ENCODE results near the gene LOXL1. TPM values are rescaled to one million over a fixed set of nuclear protein-coding genes. Genes with fewer than 3 reads are reported as not detected.
A peak's percentile ranks its signal among the peaks of the same experiment; 100 is the strongest.

The LOXL1 gene
- total RNA-seq, 1 experiment from 2014 or later: 117 TPM

DNA sequence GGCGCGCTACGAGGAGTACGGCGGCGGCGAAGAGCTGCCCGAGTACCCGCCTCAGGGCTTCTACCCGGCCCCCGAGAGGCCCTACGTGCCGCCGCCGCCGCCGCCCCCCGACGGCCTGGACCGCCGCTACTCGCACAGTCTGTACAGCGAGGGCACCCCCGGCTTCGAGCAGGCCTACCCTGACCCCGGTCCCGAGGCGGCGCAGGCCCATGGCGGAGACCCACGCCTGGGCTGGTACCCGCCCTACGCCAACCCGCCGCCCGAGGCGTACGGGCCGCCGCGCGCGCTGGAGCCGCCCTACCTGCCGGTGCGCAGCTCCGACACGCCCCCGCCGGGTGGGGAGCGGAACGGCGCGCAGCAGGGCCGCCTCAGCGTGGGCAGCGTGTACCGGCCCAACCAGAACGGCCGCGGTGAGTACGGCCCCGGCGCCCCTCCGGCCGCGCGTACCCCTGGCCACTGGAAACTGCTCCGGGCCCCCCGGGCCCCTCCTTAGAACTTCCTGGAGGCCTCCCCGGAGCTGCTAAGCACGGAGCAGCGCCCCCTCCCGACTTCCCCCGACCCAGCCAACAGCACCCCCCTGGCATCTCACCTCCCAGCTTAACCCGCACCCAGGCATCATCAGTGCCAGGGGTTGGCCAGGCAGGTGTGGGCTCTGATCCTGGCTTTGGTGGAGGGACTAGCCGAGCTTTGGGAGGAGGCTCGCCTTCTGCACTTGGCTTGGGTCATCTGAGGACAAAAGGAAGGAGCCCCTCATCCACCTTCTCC lies 1.4 kb downstream of the LOXL1 start:
- no TSS peak for BruUV-seq (replicated peaks)
- peak; percentile 73 for DNase-seq (ENCODE audit: low spot score)
- Histone ChIP-seq H3K27ac (ENCODE audit: low read depth, low read length, poor library complexity, severe bottlenecking) (peak overlapping the region; percentile 89), H3K9me3 (ENCODE audit: low read depth, low read length, poor library complexity, severe bottlenecking) (no peaks in the 10 kb centered on the region), H3K27me3 (replicated peaks; ENCODE audit: insufficient read depth, low read depth, low read length, poor library complexity) (no peaks in the 10 kb centered on the region), H3K4me1 (ENCODE audit: insufficient read depth, low read length, poor library complexity, severe bottlenecking) (peaks cover 44% of the 10 kb centered on the region), H3K4me3 (ENCODE audit: low read depth, low read length, poor library complexity, severe bottlenecking) (peak overlapping the region; percentile 86), H3K36me3 (ENCODE audit: insufficient read depth, low read length, poor library complexity, severe bottlenecking) (peaks cover 14% of the 10 kb centered on the region)
- intact Hi-C loops (cut with micrococcal nuclease; ENCODE audit: unreplicated experiment): no loop called here
- TF ChIP-seq EZH2 (IDR thresholded peaks at IDR 0.05; ENCODE audit: borderline replicate concordance, low read depth, low read length, poor library complexity, severe bottlenecking): no peak
- TF ChIP-seq, protein P1, sequence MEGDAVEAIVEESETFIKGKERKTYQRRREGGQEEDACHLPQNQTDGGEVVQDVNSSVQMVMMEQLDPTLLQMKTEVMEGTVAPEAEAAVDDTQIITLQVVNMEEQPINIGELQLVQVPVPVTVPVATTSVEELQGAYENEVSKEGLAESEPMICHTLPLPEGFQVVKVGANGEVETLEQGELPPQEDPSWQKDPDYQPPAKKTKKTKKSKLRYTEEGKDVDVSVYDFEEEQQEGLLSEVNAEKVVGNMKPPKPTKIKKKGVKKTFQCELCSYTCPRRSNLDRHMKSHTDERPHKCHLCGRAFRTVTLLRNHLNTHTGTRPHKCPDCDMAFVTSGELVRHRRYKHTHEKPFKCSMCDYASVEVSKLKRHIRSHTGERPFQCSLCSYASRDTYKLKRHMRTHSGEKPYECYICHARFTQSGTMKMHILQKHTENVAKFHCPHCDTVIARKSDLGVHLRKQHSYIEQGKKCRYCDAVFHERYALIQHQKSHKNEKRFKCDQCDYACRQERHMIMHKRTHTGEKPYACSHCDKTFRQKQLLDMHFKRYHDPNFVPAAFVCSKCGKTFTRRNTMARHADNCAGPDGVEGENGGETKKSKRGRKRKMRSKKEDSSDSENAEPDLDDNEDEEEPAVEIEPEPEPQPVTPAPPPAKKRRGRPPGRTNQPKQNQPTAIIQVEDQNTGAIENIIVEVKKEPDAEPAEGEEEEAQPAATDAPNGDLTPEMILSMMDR (conservative IDR thresholded peaks at IDR 0.05; ENCODE audit: low read depth, low read length): peak; percentile 73
- ChIA-PET CTCF (interaction anchor here (0.6 to 1.6 kb wide), 10 partner anchors 13 to 1566 kb away, joined by 3 to 15 read pairs (median 6); no protein-coding TSS in a partner anchor), POLR2A (ENCODE audit: low non-redundant PET) (no interaction called here)

GRCh38 chr15:73928241-73928579 lies 1.9 kb downstream of the LOXL1 start:
- no peak for TF ChIP-seq EZH2 (IDR thresholded peaks at IDR 0.05; ENCODE audit: borderline replicate concordance, low read depth, low read length, poor library complexity, severe bottlenecking)
- TF ChIP-seq, protein P1 (conservative IDR thresholded peaks at IDR 0.05; ENCODE audit: low read depth, low read length): no peak
- Histone ChIP-seq H3K36me3 (ENCODE audit: insufficient read depth, low read length, poor library complexity, severe bottlenecking) (peaks cover 15% of the 10 kb centered on the region), H3K9me3 (ENCODE audit: low read depth, low read length, poor library complexity, severe bottlenecking) (no peaks in the 10 kb centered on the region), H3K27me3 (replicated peaks; ENCODE audit: insufficient read depth, low read depth, low read length, poor library complexity) (no peaks in the 10 kb centered on the region), H3K4me3 (ENCODE audit: low read depth, low read length, poor library complexity, severe bottlenecking) (peak overlapping the region; percentile 86), H3K27ac (ENCODE audit: low read depth, low read length, poor library complexity, severe bottlenecking) (no peak overlapping the region), H3K4me1 (ENCODE audit: insufficient read depth, low read length, poor library complexity, severe bottlenecking) (peaks cover 38% of the 10 kb centered on the region)
- DNase-seq (ENCODE audit: low spot score): no peak
- no TSS peak for BruUV-seq (replicated peaks)
- ChIA-PET CTCF (interaction anchor here (0.6 to 1.6 kb wide), 9 partner anchors 12 to 1567 kb away, joined by 3 to 15 read pairs (median 6); no protein-coding TSS in a partner anchor), POLR2A (ENCODE audit: low non-redundant PET) (no interaction called here)
- intact Hi-C loops (cut with micrococcal nuclease; ENCODE audit: unreplicated experiment): no loop called here

DNA sequence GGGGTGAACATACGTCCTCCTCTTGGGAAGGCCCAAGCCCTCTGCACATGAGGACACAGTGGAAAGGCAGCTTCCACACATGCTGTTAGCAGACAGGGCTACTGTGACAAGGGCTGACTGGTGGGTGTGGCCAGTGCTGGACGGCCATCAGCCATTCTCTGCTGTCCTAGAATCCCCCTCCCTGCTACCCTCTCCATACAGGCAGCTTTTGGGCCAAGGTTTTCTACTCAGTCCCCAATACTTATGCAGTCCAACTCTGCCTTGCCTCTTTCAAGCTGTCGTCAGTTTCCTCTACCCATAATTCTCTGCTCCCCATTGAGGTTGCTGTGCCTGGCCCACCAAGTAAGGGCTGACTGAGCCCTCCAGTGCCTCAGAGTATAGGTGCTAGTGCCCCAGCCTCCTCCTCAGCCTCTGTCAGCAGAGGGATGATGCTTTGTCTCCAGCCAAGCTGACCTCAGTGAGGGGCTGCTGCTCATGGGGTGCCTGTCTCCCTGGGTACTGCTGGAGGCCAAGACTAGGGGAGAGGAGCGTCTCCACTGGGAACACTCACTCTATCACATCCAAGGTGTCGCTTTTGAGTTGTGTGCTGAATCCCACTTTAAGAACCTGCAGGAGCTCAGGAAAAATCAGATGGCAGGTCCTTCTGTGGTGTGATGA lies 2.8 kb downstream of the LOXL1 start:
- peaks cover 15% of the 10 kb centered on the region for H3K36me3 ChIP-seq (ENCODE audit: insufficient read depth, low read length, poor library complexity, severe bottlenecking)
- H3K27ac ChIP-seq (ENCODE audit: low read depth, low read length, poor library complexity, severe bottlenecking): no peak overlapping the region
- CTCF ChIA-PET: no interaction called here
- H3K27me3 ChIP-seq (replicated peaks; ENCODE audit: insufficient read depth, low read depth, low read length, poor library complexity): no peaks in the 10 kb centered on the region
- POLR2A ChIA-PET (ENCODE audit: low non-redundant PET): interaction anchor here (0.5 kb wide), 1 partner anchor 554 kb away, joined by 4 read pairs; no protein-coding TSS in a partner anchor
- no peak for DNase-seq (ENCODE audit: low spot score)
- intact Hi-C loops (cut with micrococcal nuclease; ENCODE audit: unreplicated experiment): no loop called here
- TF ChIP-seq, protein P1 (conservative IDR thresholded peaks at IDR 0.05; ENCODE audit: low read depth, low read length): no peak
- no peak for TF ChIP-seq EZH2 (IDR thresholded peaks at IDR 0.05; ENCODE audit: borderline replicate concordance, low read depth, low read length, poor library complexity, severe bottlenecking)
- peak overlapping the region; percentile 86 for H3K4me3 ChIP-seq (ENCODE audit: low read depth, low read length, poor library complexity, severe bottlenecking)
- H3K9me3 ChIP-seq (ENCODE audit: low read depth, low read length, poor library complexity, severe bottlenecking): no peaks in the 10 kb centered on the region
- peaks cover 29% of the 10 kb centered on the region for H3K4me1 ChIP-seq (ENCODE audit: insufficient read depth, low read length, poor library complexity, severe bottlenecking)
- no TSS peak for BruUV-seq (replicated peaks)

Measured in A673 (cell line).